ENCODE data around the gene ZNF714. TPM values are rescaled to one million over a fixed set of nuclear protein-coding genes. Genes with fewer than 3 reads are reported as not detected.

ZNF714 gene
- 10 to 100 TPM; 11.6 to 11.8 TPM for total RNA-seq

- H3K4me1 Mint-ChIP-seq (ENCODE audit: low read depth) = peaks cover 15% of the 10 kb centered on the region
- H3K27ac Mint-ChIP-seq = peak within 1 kb of the TSS; percentile 91
- POLR2A ChIA-PET = interaction anchor here (0.8 to 1.4 kb wide), 5 partner anchors 60 to 306 kb away, joined by 3 to 4 read pairs (median 3); partner anchors contain the start of genes ZNF431, ZNF66 and ZNF85
- intact Hi-C loops (cut with micrococcal nuclease) = no loop called here
- peaks cover 28% of the 10 kb centered on the region for H3K36me3 Mint-ChIP-seq (ENCODE audit: low read depth)
- H3K9me3 Mint-ChIP-seq = no peaks in the 10 kb centered on the region
- ATAC-seq (peak; percentile 98), DNase-seq (peak; percentile 83)
- CTCF ChIA-PET = no interaction called here
- no peak for TF ChIP-seq CTCF (IDR thresholded peaks at IDR 0.05)
- H3K27me3 Mint-ChIP-seq = no peaks in the 10 kb centered on the region
- H3K4me3 Mint-ChIP-seq = peak within 1 kb of the TSS; percentile 84
Observed at GRCh38 chr19:21082011-21082975, at the start of gene ZNF714. Gene ZNF714 (plus strand): TSS chr19:21082203. CDS start chr19:21098269, 16,066 bp downstream.

- Mint-ChIP-seq H3K36me3 (ENCODE audit: low read depth) (peaks cover 78% of the 10 kb centered on the region), H3K27me3 (no peaks in the 10 kb centered on the region), H3K4me1 (ENCODE audit: low read depth) (peaks cover 21% of the 10 kb centered on the region), H3K27ac (no peak overlapping the region), H3K4me3 (no peak overlapping the region), H3K9me3 (peaks cover 46% of the 10 kb centered on the region)
- CTCF ChIA-PET = no interaction called here
- POLR2A ChIA-PET = interaction anchor here (0.9 kb wide), 1 partner anchor 45 kb away, joined by 5 read pairs; no protein-coding TSS in a partner anchor
- DNase-seq = no peak
- TF ChIP-seq CTCF (IDR thresholded peaks at IDR 0.05) = no peak
- no peak for ATAC-seq
- intact Hi-C loops (cut with micrococcal nuclease) = no loop called here
Observed at GRCh38 chr19:21045028-21045427, 37.0 kb upstream of the ZNF714 start.

- POLR2A ChIA-PET = interaction anchor here (0.6 to 0.9 kb wide), 2 partner anchors 19 to 789 kb away, joined by 3 read pairs; no protein-coding TSS in a partner anchor
- no peaks in the 10 kb centered on the region for H3K27me3 Mint-ChIP-seq
- peaks cover 76% of the 10 kb centered on the region for H3K36me3 Mint-ChIP-seq (ENCODE audit: low read depth)
- H3K27ac Mint-ChIP-seq = no peak overlapping the region
- TF ChIP-seq CTCF (IDR thresholded peaks at IDR 0.05) = no peak
- CTCF ChIA-PET = no interaction called here
- H3K4me3 Mint-ChIP-seq = no peak overlapping the region
- peaks cover 46% of the 10 kb centered on the region for H3K9me3 Mint-ChIP-seq
- DNase-seq (no peak), ATAC-seq (no peak)
- H3K4me1 Mint-ChIP-seq (ENCODE audit: low read depth) = peaks cover 21% of the 10 kb centered on the region
- intact Hi-C loops (cut with micrococcal nuclease) = no loop called here
Observed at GRCh38 chr19:21046489-21046888, 35.5 kb upstream of the ZNF714 start.

- H3K27ac Mint-ChIP-seq = no peak overlapping the region
- no peak for TF ChIP-seq CTCF (IDR thresholded peaks at IDR 0.05)
- H3K9me3 Mint-ChIP-seq = peaks cover 53% of the 10 kb centered on the region
- intact Hi-C loops (cut with micrococcal nuclease) = no loop called here
- CTCF ChIA-PET = no interaction called here
- no peaks in the 10 kb centered on the region for H3K27me3 Mint-ChIP-seq
- DNase-seq (no peak), ATAC-seq (no peak)
- POLR2A ChIA-PET = no interaction called here
- no peak overlapping the region for H3K4me3 Mint-ChIP-seq
- peaks cover 20% of the 10 kb centered on the region for H3K4me1 Mint-ChIP-seq (ENCODE audit: low read depth)
- peaks cover 75% of the 10 kb centered on the region for H3K36me3 Mint-ChIP-seq (ENCODE audit: low read depth)
Observed at GRCh38 chr19:21047716-21048115, 34.3 kb upstream of the ZNF714 start.

GRCh38 chr19:21052902-21053301 lies 29.1 kb upstream of the ZNF714 start:
- intact Hi-C loops (cut with micrococcal nuclease) = no loop called here
- DNase-seq (no peak), ATAC-seq (no peak)
- no peaks in the 10 kb centered on the region for H3K4me1 Mint-ChIP-seq (ENCODE audit: low read depth)
- TF ChIP-seq CTCF (IDR thresholded peaks at IDR 0.05) = no peak
- H3K9me3 Mint-ChIP-seq = peaks cover 28% of the 10 kb centered on the region
- peaks cover 69% of the 10 kb centered on the region for H3K36me3 Mint-ChIP-seq (ENCODE audit: low read depth)
- ChIA-PET POLR2A (no interaction called here), CTCF (interaction anchor here (1.4 kb wide), 1 partner anchor 9 kb away, joined by 3 read pairs; no protein-coding TSS in a partner anchor)
- H3K27ac Mint-ChIP-seq = no peak overlapping the region
- no peak overlapping the region for H3K4me3 Mint-ChIP-seq
- H3K27me3 Mint-ChIP-seq = no peaks in the 10 kb centered on the region
